OCI-LY7 (cell line): ENCODE measurements around the gene ZNF554. TPM values are rescaled to one million over a fixed set of nuclear protein-coding genes. Genes with fewer than 3 reads are reported as not detected.
A peak's percentile ranks its signal among the peaks of the same experiment; 100 is the strongest.

ENCODE experiments used
- BruUV-seq: library from RNA; stranded (reverse); fragments of 400-500 nt; replicated peaks from 2 replicates; lab custom pipeline; 2021; lab: Mats Ljungman, UMichigan
- CTCF ChIA-PET: fragments of 300-600 bp; sonication (Branson Sonifier 250); formaldehyde crosslinking; loops from one replicate; lab custom pipeline; 2022; ENCODE audit warnings: antibody characterized with exemption; ENCODE audit not compliant: unreplicated experiment; lab: Charles Lee
- POLR2A ChIA-PET: fragments of 300-600 bp; sonication (Branson Sonifier 250); formaldehyde crosslinking; loops from one replicate; lab custom pipeline; 2022; ENCODE audit warnings: antibody characterized with exemption; lab: Charles Lee
- DNase-seq: peaks from one replicate; pipeline ENCODE4 v3.0.0-alpha.2; 2015; ENCODE audit warnings: low spot score
- H2AFZ ChIP-seq: fragments of 200-600 bp; sonication (generic), shearing (Covaris generic); 2 replicates; pipeline ENCODE4 v1.6.1; 2014; ENCODE audit warnings: mild to moderate bottlenecking, antibody characterized with exemption, low read length, moderate library complexity
- H3K27ac ChIP-seq: fragments of 200-600 bp; sonication (generic); 2 replicates; pipeline ENCODE4 v1.5.1; 2014; ENCODE audit warnings: mixed run types, low read depth, mild to moderate bottlenecking, moderate library complexity, low read length, inconsistent platforms; ENCODE audit not compliant: poor library complexity, severe bottlenecking
- H3K36me3 ChIP-seq: fragments of 200-600 bp; sonication (generic); 2 replicates; pipeline ENCODE4 v1.6.1; 2014; ENCODE audit warnings: mild to moderate bottlenecking, antibody characterized with exemption, low read length, moderate library complexity, mixed read lengths; ENCODE audit not compliant: insufficient read depth
- H3K4me1 ChIP-seq: fragments of 200-600 bp; sonication (generic); 2 replicates; pipeline ENCODE4 v1.5.1; 2014; ENCODE audit warnings: mild to moderate bottlenecking, low read length; ENCODE audit not compliant: insufficient read depth, poor library complexity, severe bottlenecking
- H3K4me2 ChIP-seq: fragments of 200-600 bp; sonication (generic); 2 replicates; pipeline ENCODE4 v1.6.1; 2014; ENCODE audit warnings: mild to moderate bottlenecking, low read length
- H3K4me3 ChIP-seq: fragments of 200-600 bp; sonication (generic); 2 replicates; pipeline ENCODE4 v1.5.1; 2014; ENCODE audit warnings: mild to moderate bottlenecking, low read depth, low read length; ENCODE audit not compliant: poor library complexity, severe bottlenecking
- H3K79me2 ChIP-seq: fragments of 200-600 bp; sonication (generic); 2 replicates; pipeline ENCODE4 v1.6.1; 2016; ENCODE audit warnings: low read depth, mild to moderate bottlenecking, low read length, moderate library complexity, mixed read lengths; ENCODE audit not compliant: insufficient read depth
- H3K9me2 ChIP-seq: fragments of 200-600 bp; sonication (generic); 2 replicates; pipeline ENCODE4 v1.6.1; 2016; ENCODE audit warnings: mild to moderate bottlenecking, low read length, mixed read lengths; ENCODE audit not compliant: insufficient read depth
- H3K9me3 ChIP-seq: fragments of 200-600 bp; sonication (generic); 2 replicates; pipeline ENCODE4 v1.6.1; 2014; ENCODE audit warnings: mild to moderate bottlenecking, mixed run types, low read length, mixed read lengths
- H4K20me1 ChIP-seq: fragments of 200-600 bp; sonication (generic); 2 replicates; pipeline ENCODE4 v1.6.1; 2014; ENCODE audit warnings: mild to moderate bottlenecking, antibody characterized with exemption, low read length, moderate library complexity, mixed read lengths; ENCODE audit not compliant: insufficient read depth
- EZH2phosphoT487 ChIP-seq: fragments of 200-600 bp; sonication (generic); IDR thresholded peaks from 2 replicates; pipeline ENCODE4 v1.6.1; 2018; ENCODE audit warnings: low read depth, borderline replicate concordance, mild to moderate bottlenecking, mixed run types, antibody characterized with exemption, low read length, moderate library complexity, mixed read lengths
- intact Hi-C: fragments of 100-400 bp; cut with micrococcal nuclease; formaldehyde crosslinking; loops from one replicate; pipeline ENCODE4 v1.10.0; 2022; ENCODE audit not compliant: unreplicated experiment
- total RNA-seq, 2 experiments: library from RNA; depleted of rRNA in 1 of 2; stranded (reverse); fragments of >200 nt in 1 of 2; shearing (Covaris generic) in 1 of 2; gene quantifications; 2 replicates each; pipeline ENCODE4 v1.2.3, GENCODE V29; 2014 to 2022
- TF ChIP-seq, protein P1 (sequence below): fragments of 200-600 bp; sonication (generic); conservative IDR thresholded peaks from 2 replicates; pipeline ENCODE4 v1.5.1; 2014; ENCODE audit warnings: mild to moderate bottlenecking, antibody characterized with exemption, low read length, moderate library complexity, mixed read lengths

The ZNF554 gene
- total RNA-seq, 2 experiments from 2014 or later = 3.9 to 4.4 TPM

DNA sequence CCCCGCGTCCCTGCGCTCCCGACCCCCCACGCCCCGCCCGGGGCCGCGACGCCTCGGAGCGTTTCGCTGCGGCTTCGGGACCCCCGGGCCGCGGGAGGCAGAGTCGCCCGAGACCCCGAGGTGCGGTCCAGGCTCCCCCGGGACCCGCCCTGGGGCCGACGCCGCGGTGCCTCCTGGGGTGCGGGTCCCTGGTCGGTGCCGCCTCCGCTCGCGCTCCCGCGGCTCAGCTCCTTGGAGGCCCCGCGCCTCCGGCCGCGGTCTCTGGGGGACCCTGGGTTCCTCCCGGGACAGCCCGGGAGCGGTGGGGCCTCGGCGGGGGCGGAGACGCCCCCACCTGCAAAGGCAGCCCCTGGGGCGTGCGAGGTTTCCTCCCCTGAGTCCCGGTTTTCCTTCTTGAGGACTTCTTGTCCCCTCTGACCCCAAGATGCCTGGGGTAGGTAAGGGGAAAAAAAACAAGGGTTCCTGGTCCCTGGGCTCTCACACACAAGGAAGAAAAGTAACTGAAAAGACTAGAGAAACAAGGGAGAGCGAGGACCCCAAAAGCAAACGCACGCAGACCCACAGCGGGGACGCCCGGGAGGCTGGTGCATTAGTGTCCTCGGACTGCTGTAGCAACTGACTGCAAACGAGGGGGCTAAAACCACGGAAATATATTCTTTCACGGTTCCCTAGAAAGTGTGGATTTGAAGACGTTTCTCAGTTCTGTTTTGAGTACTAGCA is 22.3 kb downstream of the ZNF554 start:
- CTCF ChIA-PET = no interaction called here
- no peaks in the 10 kb centered on the region; the same call in 1 of the 2 replicates for H3K36me3 ChIP-seq
- peak; percentile 27 for DNase-seq
- intact Hi-C loops = loop anchor here (2.0 kb wide), 2 partner anchors 23 to 59 kb away; partner anchors contain the start of genes SGTA and ZNF554
- TF ChIP-seq EZH2phosphoT487 = no peak
- no TSS peak for BruUV-seq
- H3K79me2 ChIP-seq = no peaks in the 10 kb centered on the region
- H3K4me3 ChIP-seq = peak overlapping the region; percentile 73
- no peaks in the 10 kb centered on the region for H4K20me1 ChIP-seq
- POLR2A ChIA-PET = interaction anchor here (0.6 to 1.5 kb wide), 2 partner anchors 58 to 687 kb away, joined by 3 to 5 read pairs; partner anchors contain the start of gene SGTA
- no peak overlapping the region for H3K27ac ChIP-seq
- H3K9me2 ChIP-seq = no peaks in the 10 kb centered on the region
- H3K4me1 ChIP-seq = peaks cover 23% of the 10 kb centered on the region
- H2AFZ ChIP-seq = peak overlapping the region; percentile 34; the same call in 1 of the 2 replicates
- H3K9me3 ChIP-seq = no peaks in the 10 kb centered on the region
- peak overlapping the region; percentile 94 for H3K4me2 ChIP-seq

DNA sequence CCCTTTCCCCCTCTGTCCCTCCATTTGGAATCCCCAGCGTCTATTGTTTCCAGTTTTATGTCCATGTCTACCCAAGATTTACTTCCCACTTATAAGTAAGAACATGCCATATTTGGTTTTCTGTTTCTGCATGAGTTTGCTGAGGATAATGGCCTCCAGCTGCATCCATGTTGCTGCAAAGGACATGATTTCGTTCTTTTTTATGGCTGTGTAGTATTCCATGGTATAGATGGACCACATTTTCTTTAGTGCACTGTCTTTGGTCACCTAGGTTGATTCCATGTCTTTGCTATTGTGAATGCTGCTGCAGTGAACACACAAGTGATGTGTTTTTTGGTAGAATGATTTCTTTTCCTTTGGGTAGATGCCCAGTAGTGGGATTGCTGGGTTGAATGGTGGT is 25.4 kb downstream of the ZNF554 start:
- POLR2A ChIA-PET = no interaction called here
- no peak overlapping the region for H3K4me2 ChIP-seq
- no peaks in the 10 kb centered on the region for H4K20me1 ChIP-seq
- CTCF ChIA-PET = no interaction called here
- H3K36me3 ChIP-seq = no peaks in the 10 kb centered on the region; the same call in 1 of the 2 replicates
- H3K9me2 ChIP-seq = no peaks in the 10 kb centered on the region
- TF ChIP-seq, protein P1, sequence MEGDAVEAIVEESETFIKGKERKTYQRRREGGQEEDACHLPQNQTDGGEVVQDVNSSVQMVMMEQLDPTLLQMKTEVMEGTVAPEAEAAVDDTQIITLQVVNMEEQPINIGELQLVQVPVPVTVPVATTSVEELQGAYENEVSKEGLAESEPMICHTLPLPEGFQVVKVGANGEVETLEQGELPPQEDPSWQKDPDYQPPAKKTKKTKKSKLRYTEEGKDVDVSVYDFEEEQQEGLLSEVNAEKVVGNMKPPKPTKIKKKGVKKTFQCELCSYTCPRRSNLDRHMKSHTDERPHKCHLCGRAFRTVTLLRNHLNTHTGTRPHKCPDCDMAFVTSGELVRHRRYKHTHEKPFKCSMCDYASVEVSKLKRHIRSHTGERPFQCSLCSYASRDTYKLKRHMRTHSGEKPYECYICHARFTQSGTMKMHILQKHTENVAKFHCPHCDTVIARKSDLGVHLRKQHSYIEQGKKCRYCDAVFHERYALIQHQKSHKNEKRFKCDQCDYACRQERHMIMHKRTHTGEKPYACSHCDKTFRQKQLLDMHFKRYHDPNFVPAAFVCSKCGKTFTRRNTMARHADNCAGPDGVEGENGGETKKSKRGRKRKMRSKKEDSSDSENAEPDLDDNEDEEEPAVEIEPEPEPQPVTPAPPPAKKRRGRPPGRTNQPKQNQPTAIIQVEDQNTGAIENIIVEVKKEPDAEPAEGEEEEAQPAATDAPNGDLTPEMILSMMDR = no peak
- no peak for TF ChIP-seq EZH2phosphoT487
- peaks cover 27% of the 10 kb centered on the region for H3K4me1 ChIP-seq
- H3K27ac ChIP-seq = no peak overlapping the region
- BruUV-seq = no TSS peak
- intact Hi-C loops = no loop called here
- H3K4me3 ChIP-seq = no peak overlapping the region
- no peak overlapping the region for H2AFZ ChIP-seq
- no peaks in the 10 kb centered on the region for H3K9me3 ChIP-seq
- no peak for DNase-seq
- H3K79me2 ChIP-seq = no peaks in the 10 kb centered on the region

DNA sequence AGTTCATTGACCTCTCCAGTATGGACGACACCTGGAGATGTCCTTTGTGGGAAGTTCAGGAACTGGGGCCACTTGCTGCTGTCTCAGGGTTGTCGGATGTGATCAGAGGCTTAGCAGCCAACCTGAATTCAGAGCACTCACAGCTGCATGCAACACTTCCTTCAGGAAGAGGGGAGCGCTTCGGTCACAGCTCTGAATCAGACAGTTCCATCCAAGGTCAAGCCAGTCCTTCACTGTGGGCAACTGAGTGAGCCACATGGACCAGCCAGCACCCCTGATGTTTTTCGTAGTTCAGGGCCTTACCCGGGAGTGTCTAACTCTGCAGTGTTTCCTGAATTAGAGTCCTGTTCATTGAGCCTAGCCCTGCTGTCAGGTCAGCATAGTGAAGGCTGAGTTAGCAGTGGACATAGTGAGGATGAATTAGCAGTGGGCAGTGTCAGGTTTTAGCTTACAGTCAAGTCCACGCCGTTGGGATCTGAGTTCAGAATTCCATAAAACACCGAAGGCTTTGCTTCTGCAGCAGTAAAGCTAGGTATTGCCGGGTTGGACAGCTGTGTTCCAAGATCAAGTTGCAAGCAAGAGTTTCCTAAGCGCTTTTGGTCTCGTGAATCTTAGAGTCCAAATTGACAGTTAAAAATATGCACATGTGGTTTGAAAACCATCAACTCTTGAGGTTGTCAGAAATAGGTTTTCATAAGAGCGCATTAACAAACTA is 26.7 kb downstream of the ZNF554 start:
- Histone ChIP-seq H3K4me2 (no peak overlapping the region), H4K20me1 (no peaks in the 10 kb centered on the region), H3K9me2 (no peaks in the 10 kb centered on the region), H2AFZ (no peak overlapping the region), H3K79me2 (no peaks in the 10 kb centered on the region), H3K4me1 (peaks cover 23% of the 10 kb centered on the region), H3K36me3 (peaks cover 3% of the 10 kb centered on the region), H3K4me3 (no peak overlapping the region), H3K9me3 (no peaks in the 10 kb centered on the region), H3K27ac (no peak overlapping the region)
- TF ChIP-seq EZH2phosphoT487 = no peak
- TF ChIP-seq, protein P1 = no peak
- DNase-seq = no peak
- BruUV-seq = no TSS peak
- ChIA-PET CTCF (no interaction called here), POLR2A (no interaction called here)
- intact Hi-C loops = no loop called here
